Heart right ventricle (tissue), 16 donors: Measurements from ENCODE around the gene CDC42EP5. TPM values are rescaled to one million over a fixed set of nuclear protein-coding genes. Genes with fewer than 3 reads are reported as not detected.

Experiments used
- ATAC-seq, 8 donors: fragments of 200-7000 bp; cut with Tn5 transposase; one replicate each; pipeline ENCODE4 v1.9.1; 2020; ENCODE audit warnings: mild to moderate bottlenecking in 8 of 8, moderate library complexity in 8 of 8, moderate number of reproducible peaks in 1 of 8
- DNase-seq, 2 donors: peaks; one replicate each; pipeline ENCODE4 v3.0.0-alpha.2; 2020
- H3K27ac ChIP-seq, 10 donors: fragments of 200-600 bp; sonication (generic) in 2 of 10; one replicate each; pipeline versions ENCODE4 v1.5.0 to v1.8.0; 2020 to 2022; ENCODE audit warnings: mild to moderate bottlenecking in 3 of 10
- H3K27me3 ChIP-seq, 7 donors: fragments of 200-600 bp; one replicate each; pipeline ENCODE4 v1.8.0; 2021 to 2022; ENCODE audit warnings: mild to moderate bottlenecking in 2 of 7
- H3K36me3 ChIP-seq, 9 donors: fragments of 200-600 bp; sonication (generic) in 1 of 9; one replicate each; pipeline versions ENCODE4 v1.5.0 to v1.8.0; 2020 to 2022; ENCODE audit warnings: mild to moderate bottlenecking in 2 of 9
- H3K4me1 ChIP-seq, 9 donors: fragments of 200-600 bp; sonication (generic) in 1 of 9; one replicate each; pipeline versions ENCODE4 v1.5.0 to v1.8.0; 2020 to 2022; ENCODE audit warnings: mild to moderate bottlenecking in 4 of 9
- H3K4me3 ChIP-seq, 10 donors: fragments of 200-600 bp; sonication (generic) in 2 of 10; one replicate each; pipeline versions ENCODE4 v1.5.0 to v1.8.0; 2020 to 2022; ENCODE audit warnings: mild to moderate bottlenecking in 7 of 10, moderate library complexity in 2 of 10
- H3K9me3 ChIP-seq, 11 donors: fragments of 200-600 bp in 10 of 11; sonication (generic) in 2 of 11; one replicate each; pipeline versions ENCODE4 v1.5.0 to v1.8.0; 2013 to 2022; ENCODE audit warnings: mild to moderate bottlenecking in 2 of 11, control low read depth in 1 of 11, moderate library complexity in 1 of 11
- CTCF ChIP-seq, 9 donors: fragments of 200-600 bp; sonication (generic) in 2 of 9; IDR thresholded peaks; one replicate each; pipeline versions ENCODE4 v1.5.0 to v1.8.0; 2021 to 2022; ENCODE audit warnings: antibody characterized with exemption in 9 of 9, mild to moderate bottlenecking in 5 of 9, moderate library complexity in 1 of 9
- WGBS, 2 donors: extraction: QIAGEN DNeasy Blood & Tissue Kit; methylation state at CpG; one replicate each; pipeline ENCODE4 v1.1.7; 2013; ENCODE audit warnings: inconsistent platforms in 1 of 2; 5-methylcytosine and 5-hydroxymethylcytosine counted together
- intact Hi-C, 10 donors: fragments of 100-400 bp; cut with DNase I; formaldehyde crosslinking; loops; one replicate each; pipeline versions ENCODE4 v1.11.1 to v1.14.2; 2022
- polyA plus RNA-seq, 2 donors: library from polyadenylated mRNA; stranded (reverse); fragments of 200-250 nt; gene quantifications; one replicate each; pipeline ENCODE4 v1.2.3, GENCODE V29; 2013
- total RNA-seq, 10 donors: library from RNA; stranded (reverse); fragmentation: NEBNext Ultra II Directional in 3 of 10; extraction: Animal tissue kit (Norgen Biotek cat#: 25700) in 3 of 10; gene quantifications; one replicate each; pipeline versions ENCODE4 v1.2.1 to v1.2.4, GENCODE V29; 2021 to 2023
- donor health status: Arrhythmogenic right ventricular cardiomyopathy.
- donor health status: ischemic (EF 13 %, LVEDD 7.1; RV severe dilation, severe dysfunction).
- donor health status: healthy with polysubstance abuse.
- donor health status: DM: no; HTN: yes; CAD: no.
- donor health status: DM: no; HTN: no; CAD: no.
- donor health status: ischemic (EF 25% LVEDD 6.9; RV normal size, moderate dysfunction).
- donor health status: ischemic (EF 25% LVEDD 5.7; RV mildly dilated, moderate dysfunction).
- donor health status: healthy.
- donor health status: DM: yes; HTN: yes; CAD: no.
- donor health status: Ischemic cardiomyopathy.
- donor health status: ischemic (EF 35%, LVEDD 5.7; RV mildly dilated, moderate dysfunction).
- donor health status: nonischemic (EF 11% LVEDD 7.7; RV severe dilation, severe dysfunction).
- donor health status: DM: yes; HTN: yes; CAD: no.
- donor health status: PGD.
- donor health status: ischemic (EF 29% LVEDD 5.4; RV normal size, mild dysfunction).
- donor health status: nonischemic (EF 23%, LVEDD 6.1; RV moderate dilation, normal function).

Gene CDC42EP5
- total and polyA plus RNA-seq, 12 donors: 5.3 to 22.8 (median 10.9) TPM

GRCh38 chr19:54434873-54435214 is 38.3 kb downstream of the CDC42EP5 start:
- intact Hi-C loops: no loop called here
- Histone ChIP-seq H3K27me3 (peaks cover 0 to 39% (median 13%) of the 10 kb centered on the region in 7 donors), H3K4me3 (no peak overlapping the region), H3K27ac (no peak overlapping the region), H3K9me3 (no peaks in the 10 kb centered on the region), H3K36me3 (peaks cover 0 to 4% (median 0%) of the 10 kb centered on the region in 9 donors), H3K4me1 (peaks cover 8 to 63% (median 40%) of the 10 kb centered on the region in 9 donors)
- 36 to 37% methylated on average over 11 of the region's 11 CpGs for WGBS, 2 donors
- no peak for ATAC-seq
- DNase-seq: no peak
- TF ChIP-seq CTCF (IDR thresholded peaks at IDR 0.05): no peak

GRCh38 chr19:54434112-54434872 is 38.8 kb downstream of the CDC42EP5 start:
- no peak overlapping the region for H3K27ac ChIP-seq
- H3K36me3 ChIP-seq: peaks cover 0 to 4% (median 0%) of the 10 kb centered on the region in 9 donors
- peak in 1 of 8 donors; percentile 23 for ATAC-seq
- H3K27me3 ChIP-seq: peaks cover 0 to 45% (median 17%) of the 10 kb centered on the region in 7 donors
- TF ChIP-seq CTCF (IDR thresholded peaks at IDR 0.05): no peak
- intact Hi-C loops: no loop called here
- H3K4me1 ChIP-seq: peaks cover 8 to 61% (median 41%) of the 10 kb centered on the region in 9 donors
- 48 to 53% methylated on average over 23 of the region's 23 CpGs for WGBS, 2 donors
- H3K9me3 ChIP-seq: no peaks in the 10 kb centered on the region
- peak in 1 of 2 donors; percentile 3 for DNase-seq
- no peak overlapping the region for H3K4me3 ChIP-seq

- H3K27ac ChIP-seq: no peak overlapping the region
- no peak for ATAC-seq
- peaks cover 8 to 55% (median 41%) of the 10 kb centered on the region in 9 donors for H3K4me1 ChIP-seq
- no peak overlapping the region for H3K4me3 ChIP-seq
- no peaks in the 10 kb centered on the region for H3K9me3 ChIP-seq
- peaks cover 0 to 4% (median 0%) of the 10 kb centered on the region in 9 donors for H3K36me3 ChIP-seq
- H3K27me3 ChIP-seq: peaks cover 0 to 50% (median 23%) of the 10 kb centered on the region in 7 donors
- 89 to 97% methylated on average over 5 of the region's 5 CpGs for WGBS, 2 donors
- peak in 1 of 2 donors; percentile 2 for DNase-seq
- TF ChIP-seq CTCF (IDR thresholded peaks at IDR 0.05): no peak
- intact Hi-C loops: no loop called here
Measured at GRCh38 chr19:54433697-54434096, 39.4 kb downstream of the CDC42EP5 start.

- Histone ChIP-seq H3K36me3 (no peaks in the 10 kb centered on the region), H3K9me3 (no peaks in the 10 kb centered on the region), H3K27ac (no peak overlapping the region), H3K4me1 (peaks cover 8 to 50% (median 38%) of the 10 kb centered on the region in 9 donors), H3K4me3 (no peak overlapping the region), H3K27me3 (peaks cover 0 to 63% (median 34%) of the 10 kb centered on the region in 7 donors)
- no peak for TF ChIP-seq CTCF (IDR thresholded peaks at IDR 0.05)
- ATAC-seq (no peak), DNase-seq (no peak)
- WGBS, 2 donors: 76 to 81% methylated on average over 10 of the region's 10 CpGs
- intact Hi-C loops: no loop called here
Measured at GRCh38 chr19:54432144-54432738, 40.9 kb downstream of the CDC42EP5 start.
